HG02943 (cell line): ENCODE results near the gene GCN1.
"Not testable (repeated sequence)": the region's sequence is repeated elsewhere in the genome, so short reads cannot be mapped to it uniquely, and the experiment has no call there.

ENCODE experiments used
- ATAC-seq: cut with Tn5 transposase; IDR thresholded peaks from one replicate; pipeline ENCODE4 v1.9.1; 2021; ENCODE audit warnings: mild to moderate bottlenecking, low read depth, moderate library complexity; ENCODE audit not compliant: unreplicated experiment

Gene GCN1

GRCh38 chr12:120194534-120195395 is at the start of gene GCN1:
GCN1 (minus strand) TSS chr12:120194715; CDS start chr12:120194697, 18 bp downstream.
- no peak for ATAC-seq

- no peak for ATAC-seq
Measured at GRCh38 chr12:120242971-120243699, 48.6 kb upstream of the GCN1 start.

- no peak for ATAC-seq
Measured at GRCh38 chr12:120242275-120242799, 47.8 kb upstream of the GCN1 start.

GRCh38 chr12:120241561-120242274 is 47.2 kb upstream of the GCN1 start:
- ATAC-seq = no peak

- ATAC-seq = no peak
Measured at GRCh38 chr12:120240495-120240833, 45.9 kb upstream of the GCN1 start.

- no peak for ATAC-seq
Measured at GRCh38 chr12:120239776-120240494, 45.4 kb upstream of the GCN1 start.

- ATAC-seq = no peak
Measured at GRCh38 chr12:120238839-120239445, 44.4 kb upstream of the GCN1 start.

- ATAC-seq = no peak
Measured at GRCh38 chr12:120238217-120238616, 43.7 kb upstream of the GCN1 start.

- ATAC-seq = no peak
Measured at GRCh38 chr12:120237360-120238171, 43.1 kb upstream of the GCN1 start.

GRCh38 chr12:120236809-120237208 is 42.3 kb upstream of the GCN1 start:
- ATAC-seq = not testable (repeated sequence)

- ATAC-seq = no peak
Measured at GRCh38 chr12:120235369-120236323, 41.1 kb upstream of the GCN1 start.

- ATAC-seq = no peak
Measured at GRCh38 chr12:120234643-120235368, 40.3 kb upstream of the GCN1 start.

- ATAC-seq = no peak
Measured at GRCh38 chr12:120231316-120232011, 36.9 kb upstream of the GCN1 start.

GRCh38 chr12:120230974-120231315 is 36.4 kb upstream of the GCN1 start:
- no peak for ATAC-seq

GRCh38 chr12:120230326-120230973 is 35.9 kb upstream of the GCN1 start:
- ATAC-seq = no peak
